ENCODE measurements around the gene FAM204A. TPM values are rescaled to one million over a fixed set of nuclear protein-coding genes. Genes with fewer than 3 reads are reported as not detected.

Gene FAM204A
- total and polyA plus RNA-seq, 3 experiments from 2014 or later = 66.3 to 106 (median 71.6) TPM

GRCh38 chr10:118287076-118287806, 54.9 kb downstream of the FAM204A start:
- CTCF ChIA-PET = no interaction called here
- no peaks in the 10 kb centered on the region for H3K36me3 ChIP-seq (ENCODE audit: insufficient read depth, low read length)
- Mint-ChIP-seq H3K36me3 (no peaks in the 10 kb centered on the region), H3K4me3 (no peak overlapping the region), H3K27me3 (peaks cover 17 to 45% of the 10 kb centered on the region in 2 donors), H3K27ac (no peak overlapping the region), H3K4me1 (no peaks in the 10 kb centered on the region), H3K9me3 (no peaks in the 10 kb centered on the region)
- POLR2A ChIA-PET = no interaction called here
- H3K27ac ChIP-seq (ENCODE audit: low read depth, low read length) = no peak overlapping the region
- no peak overlapping the region for H3K4me3 ChIP-seq (ENCODE audit: low read length)
- H3K4me1 ChIP-seq (ENCODE audit: insufficient read depth, low read length) = no peaks in the 10 kb centered on the region
- peaks cover 3% of the 10 kb centered on the region for H3K27me3 ChIP-seq (ENCODE audit: insufficient read depth, low read length, poor library complexity, severe bottlenecking)
- no peak for DNase-seq
- no peaks in the 10 kb centered on the region for H3K9me3 ChIP-seq (ENCODE audit: low read length)

- Histone ChIP-seq H3K4me3 (ENCODE audit: low read length) (no peak overlapping the region), H3K4me1 (ENCODE audit: insufficient read depth, low read length) (no peaks in the 10 kb centered on the region), H3K36me3 (ENCODE audit: insufficient read depth, low read length) (no peaks in the 10 kb centered on the region), H3K9me3 (ENCODE audit: low read length) (no peaks in the 10 kb centered on the region), H3K27me3 (ENCODE audit: insufficient read depth, low read length, poor library complexity, severe bottlenecking) (peaks cover 3% of the 10 kb centered on the region), H3K27ac (ENCODE audit: low read depth, low read length) (no peak overlapping the region)
- Mint-ChIP-seq H3K4me3 (no peak overlapping the region), H3K4me1 (no peaks in the 10 kb centered on the region), H3K36me3 (no peaks in the 10 kb centered on the region), H3K9me3 (no peaks in the 10 kb centered on the region), H3K27ac (no peak overlapping the region), H3K27me3 (peaks cover 17 to 36% of the 10 kb centered on the region in 2 donors)
- ChIA-PET POLR2A (no interaction called here), CTCF (no interaction called here)
- no peak for DNase-seq
These were observed 55.9 kb downstream of the FAM204A start for GRCh38 chr10:118286051-118286838.

GRCh38 chr10:118282670-118283069, 59.5 kb downstream of the FAM204A start:
- H3K27ac ChIP-seq (ENCODE audit: low read depth, low read length) = no peak overlapping the region
- DNase-seq = no peak
- ChIA-PET POLR2A (no interaction called here), CTCF (no interaction called here)
- no peaks in the 10 kb centered on the region for H3K36me3 ChIP-seq (ENCODE audit: insufficient read depth, low read length)
- no peaks in the 10 kb centered on the region for H3K9me3 ChIP-seq (ENCODE audit: low read length)
- Mint-ChIP-seq H3K27me3 (peaks cover 17 to 41% of the 10 kb centered on the region in 2 donors), H3K27ac (peak overlapping the region in 1 of 8 donors; percentile 75), H3K36me3 (no peaks in the 10 kb centered on the region), H3K9me3 (peaks cover 0 to 6% (median 2%) of the 10 kb centered on the region in 5 donors), H3K4me3 (no peak overlapping the region), H3K4me1 (no peaks in the 10 kb centered on the region)
- H3K4me1 ChIP-seq (ENCODE audit: insufficient read depth, low read length) = no peaks in the 10 kb centered on the region
- H3K27me3 ChIP-seq (ENCODE audit: insufficient read depth, low read length, poor library complexity, severe bottlenecking) = peaks cover 3% of the 10 kb centered on the region
- H3K4me3 ChIP-seq (ENCODE audit: low read length) = no peak overlapping the region

- Mint-ChIP-seq H3K9me3 (peaks cover 0 to 11% (median 6%) of the 10 kb centered on the region in 5 donors), H3K4me3 (no peak overlapping the region), H3K36me3 (no peaks in the 10 kb centered on the region), H3K27ac (no peak overlapping the region), H3K4me1 (no peaks in the 10 kb centered on the region), H3K27me3 (peaks cover 9 to 16% of the 10 kb centered on the region in 2 donors)
- no peaks in the 10 kb centered on the region for H3K9me3 ChIP-seq (ENCODE audit: low read length)
- ChIA-PET POLR2A (no interaction called here), CTCF (no interaction called here)
- no peak for DNase-seq
- H3K27ac ChIP-seq (ENCODE audit: low read depth, low read length) = no peak overlapping the region
- H3K4me1 ChIP-seq (ENCODE audit: insufficient read depth, low read length) = no peaks in the 10 kb centered on the region
- no peak overlapping the region for H3K4me3 ChIP-seq (ENCODE audit: low read length)
- H3K27me3 ChIP-seq (ENCODE audit: insufficient read depth, low read length, poor library complexity, severe bottlenecking) = peaks cover 3% of the 10 kb centered on the region
- H3K36me3 ChIP-seq (ENCODE audit: insufficient read depth, low read length) = no peaks in the 10 kb centered on the region
These were observed 63.5 kb downstream of the FAM204A start for GRCh38 chr10:118278649-118279048.

GRCh38 chr10:118277871-118278270, 64.3 kb downstream of the FAM204A start:
- Histone ChIP-seq H3K36me3 (ENCODE audit: insufficient read depth, low read length) (no peaks in the 10 kb centered on the region), H3K27me3 (ENCODE audit: insufficient read depth, low read length, poor library complexity, severe bottlenecking) (no peaks in the 10 kb centered on the region), H3K27ac (ENCODE audit: low read depth, low read length) (no peak overlapping the region), H3K4me1 (ENCODE audit: insufficient read depth, low read length) (no peaks in the 10 kb centered on the region), H3K4me3 (ENCODE audit: low read length) (no peak overlapping the region), H3K9me3 (ENCODE audit: low read length) (no peaks in the 10 kb centered on the region)
- no peak for DNase-seq
- peaks cover 9 to 13% of the 10 kb centered on the region in 2 donors for H3K27me3 Mint-ChIP-seq
- H3K4me3 Mint-ChIP-seq = no peak overlapping the region
- no peak overlapping the region for H3K27ac Mint-ChIP-seq
- no peaks in the 10 kb centered on the region for H3K36me3 Mint-ChIP-seq
- CTCF ChIA-PET = no interaction called here
- H3K4me1 Mint-ChIP-seq = no peaks in the 10 kb centered on the region
- peaks cover 0 to 11% (median 6%) of the 10 kb centered on the region in 5 donors for H3K9me3 Mint-ChIP-seq
- POLR2A ChIA-PET = no interaction called here

- no peaks in the 10 kb centered on the region for H3K4me1 Mint-ChIP-seq
- H3K36me3 Mint-ChIP-seq = no peaks in the 10 kb centered on the region
- no peak overlapping the region for H3K4me3 Mint-ChIP-seq
- Histone ChIP-seq H3K9me3 (ENCODE audit: low read length) (no peaks in the 10 kb centered on the region), H3K27me3 (ENCODE audit: insufficient read depth, low read length, poor library complexity, severe bottlenecking) (no peaks in the 10 kb centered on the region), H3K4me1 (ENCODE audit: insufficient read depth, low read length) (no peaks in the 10 kb centered on the region), H3K4me3 (ENCODE audit: low read length) (no peak overlapping the region), H3K36me3 (ENCODE audit: insufficient read depth, low read length) (no peaks in the 10 kb centered on the region), H3K27ac (ENCODE audit: low read depth, low read length) (no peak overlapping the region)
- ChIA-PET POLR2A (no interaction called here), CTCF (no interaction called here)
- peaks cover 16 to 21% of the 10 kb centered on the region in 2 donors for H3K27me3 Mint-ChIP-seq
- no peak overlapping the region for H3K27ac Mint-ChIP-seq
- H3K9me3 Mint-ChIP-seq = peaks cover 0 to 11% (median 6%) of the 10 kb centered on the region in 5 donors
- no peak for DNase-seq
These were observed 65.4 kb downstream of the FAM204A start for GRCh38 chr10:118276727-118277126.

- Histone ChIP-seq H3K27ac (ENCODE audit: low read depth, low read length) (no peak overlapping the region), H3K27me3 (ENCODE audit: insufficient read depth, low read length, poor library complexity, severe bottlenecking) (no peaks in the 10 kb centered on the region), H3K9me3 (ENCODE audit: low read length) (no peaks in the 10 kb centered on the region), H3K4me3 (ENCODE audit: low read length) (no peak overlapping the region), H3K36me3 (ENCODE audit: insufficient read depth, low read length) (no peaks in the 10 kb centered on the region), H3K4me1 (ENCODE audit: insufficient read depth, low read length) (no peaks in the 10 kb centered on the region)
- H3K27me3 Mint-ChIP-seq = peaks cover 14 to 25% of the 10 kb centered on the region in 2 donors
- no peak overlapping the region for H3K27ac Mint-ChIP-seq
- no peak overlapping the region for H3K4me3 Mint-ChIP-seq
- no peak for DNase-seq
- ChIA-PET POLR2A (no interaction called here), CTCF (no interaction called here)
- H3K4me1 Mint-ChIP-seq = no peaks in the 10 kb centered on the region
- H3K36me3 Mint-ChIP-seq = no peaks in the 10 kb centered on the region
- H3K9me3 Mint-ChIP-seq = peaks cover 0 to 11% (median 6%) of the 10 kb centered on the region in 5 donors
These were observed 65.9 kb downstream of the FAM204A start for GRCh38 chr10:118276204-118276603.

- peaks cover 0 to 11% (median 6%) of the 10 kb centered on the region in 5 donors for H3K9me3 Mint-ChIP-seq
- no peak overlapping the region for H3K27ac Mint-ChIP-seq
- no peak overlapping the region for H3K4me3 Mint-ChIP-seq
- Histone ChIP-seq H3K9me3 (ENCODE audit: low read length) (no peaks in the 10 kb centered on the region), H3K4me1 (ENCODE audit: insufficient read depth, low read length) (no peaks in the 10 kb centered on the region), H3K4me3 (ENCODE audit: low read length) (no peak overlapping the region), H3K27me3 (ENCODE audit: insufficient read depth, low read length, poor library complexity, severe bottlenecking) (no peaks in the 10 kb centered on the region), H3K27ac (ENCODE audit: low read depth, low read length) (no peak overlapping the region), H3K36me3 (ENCODE audit: insufficient read depth, low read length) (no peaks in the 10 kb centered on the region)
- no peak for DNase-seq
- POLR2A ChIA-PET = no interaction called here
- CTCF ChIA-PET = no interaction called here
- peaks cover 20 to 32% of the 10 kb centered on the region in 2 donors for H3K27me3 Mint-ChIP-seq
- no peaks in the 10 kb centered on the region for H3K4me1 Mint-ChIP-seq
- no peaks in the 10 kb centered on the region for H3K36me3 Mint-ChIP-seq
These were observed 68.5 kb downstream of the FAM204A start for GRCh38 chr10:118273662-118274061.
